CD14-positive monocyte (primary cell): ENCODE results near the gene BATF. TPM values are rescaled to one million over a fixed set of nuclear protein-coding genes. Genes with fewer than 3 reads are reported as not detected.

Experiments used
- DNase-seq, 3 donors: peaks; one replicate each; pipeline ENCODE4 v3.0.0-alpha.2; 2011 to 2022
- H2AFZ ChIP-seq: 2 replicates; pipeline ENCODE4 v1.6.0; 2012; ENCODE audit warnings: mild to moderate bottlenecking, low read depth, low read length, inconsistent platforms; ENCODE audit not compliant: insufficient read depth, poor library complexity, severe bottlenecking
- H3K27ac ChIP-seq, 2 donors: 1 replicate in 1 of 2; 2 replicates in 1 of 2; pipeline ENCODE4 v1.5.1; 2012 to 2013; ENCODE audit warnings: low read length in 2 of 2, control low read depth in 1 of 2, inconsistent platforms in 1 of 2, low read depth in 1 of 2, mild to moderate bottlenecking in 1 of 2
- H3K27me3 ChIP-seq, 2 donors: one replicate each; pipeline versions ENCODE4 v1.6.0 to v1.6.1; 2011 to 2013; ENCODE audit warnings: low read length in 2 of 2; ENCODE audit not compliant: control insufficient read depth in 2 of 2, insufficient read depth in 2 of 2
- H3K36me3 ChIP-seq, 2 donors: replicated peaks in 1 of 2; 1 replicate in 1 of 2; 2 replicates in 1 of 2; pipeline versions ENCODE4 v1.5.1 to v1.6.1; 2012 to 2013; ENCODE audit warnings: low read length in 2 of 2, control low read depth in 1 of 2, inconsistent platforms in 1 of 2, mild to moderate bottlenecking in 1 of 2; ENCODE audit not compliant: insufficient read depth in 2 of 2, control insufficient read depth in 1 of 2
- H3K4me1 ChIP-seq, 2 donors: 1 replicate in 1 of 2; 2 replicates in 1 of 2; pipeline versions ENCODE4 v1.5.1 to v1.6.1; 2012 to 2013; ENCODE audit warnings: low read length in 2 of 2, control low read depth in 1 of 2, inconsistent platforms in 1 of 2, mild to moderate bottlenecking in 1 of 2, moderate library complexity in 1 of 2; ENCODE audit not compliant: insufficient read depth in 2 of 2, control insufficient read depth in 1 of 2
- H3K4me2 ChIP-seq: replicated peaks from 2 replicates; pipeline ENCODE3; 2012; ENCODE audit warnings: low read length, moderate library complexity, mild to moderate bottlenecking; ENCODE audit not compliant: poor library complexity, severe bottlenecking; ENCODE audit errors: extremely low read depth
- H3K4me3 ChIP-seq, 3 experiments: fragments of 200-600 bp in 1 of 3; sonication (generic) in 1 of 3; replicated peaks in 1 of 3; 1 replicate in 2 of 3; 2 replicates in 1 of 3; pipeline ENCODE4 v1.5.1; 2011 to 2013; ENCODE audit warnings: low read length in 3 of 3, mild to moderate bottlenecking in 3 of 3, control low read depth in 2 of 3, low read depth in 2 of 3, inconsistent platforms in 1 of 3, moderate library complexity in 1 of 3
- H3K79me2 ChIP-seq: 2 replicates; pipeline ENCODE4 v1.6.0; 2012; ENCODE audit warnings: mild to moderate bottlenecking, control low read depth, inconsistent platforms, low read length, moderate library complexity; ENCODE audit not compliant: insufficient read depth
- H3K9ac ChIP-seq: 2 replicates; pipeline ENCODE4 v1.6.0; 2017; ENCODE audit warnings: low read length, mild to moderate bottlenecking; ENCODE audit not compliant: insufficient read depth, poor library complexity, severe bottlenecking
- H3K9me3 ChIP-seq, 2 donors: replicated peaks in 1 of 2; 1 replicate in 1 of 2; 2 replicates in 1 of 2; pipeline versions ENCODE4 v1.5.1 to v1.6.1; 2012 to 2013; ENCODE audit warnings: low read length in 2 of 2, control low read depth in 1 of 2; ENCODE audit not compliant: control insufficient read depth in 1 of 2, insufficient read depth in 1 of 2
- H4K20me1 ChIP-seq: 2 replicates; pipeline ENCODE4 v1.6.0; 2012; ENCODE audit warnings: mild to moderate bottlenecking, low read length, control low read depth, moderate library complexity; ENCODE audit not compliant: insufficient read depth
- H3K27ac Mint-ChIP-seq, 7 donors: one replicate each; pipeline ENCODE4 v1.8.0; 2020; ENCODE audit warnings: mild to moderate bottlenecking in 7 of 7, mixed read lengths in 7 of 7, moderate library complexity in 6 of 7, inconsistent platforms in 2 of 7
- H3K27me3 Mint-ChIP-seq, 3 donors: one replicate each; pipeline ENCODE4 v1.8.0; 2021 to 2022; ENCODE audit warnings: low read depth in 3 of 3, mild to moderate bottlenecking in 3 of 3, mixed read lengths in 3 of 3, moderate library complexity in 3 of 3, inconsistent platforms in 1 of 3
- H3K36me3 Mint-ChIP-seq, 2 donors: one replicate each; pipeline ENCODE4 v1.8.0; 2020; ENCODE audit warnings: mixed read lengths in 2 of 2, inconsistent platforms in 1 of 2, mild to moderate bottlenecking in 1 of 2
- H3K4me1 Mint-ChIP-seq: one replicate; pipeline ENCODE4 v1.8.0; 2020; ENCODE audit warnings: mild to moderate bottlenecking, mixed read lengths
- H3K4me3 Mint-ChIP-seq, 2 donors: one replicate each; pipeline ENCODE4 v1.8.0; 2020; ENCODE audit warnings: mild to moderate bottlenecking in 2 of 2, mixed read lengths in 2 of 2, moderate library complexity in 1 of 2
- H3K9me3 Mint-ChIP-seq, 7 donors: one replicate each; pipeline ENCODE4 v1.8.0; 2020 to 2022; ENCODE audit warnings: mixed read lengths in 7 of 7, mild to moderate bottlenecking in 6 of 7, moderate library complexity in 6 of 7, inconsistent platforms in 2 of 7
- CTCF ChIP-seq: fragments of 200-600 bp; IDR thresholded peaks from one replicate; pipeline ENCODE4 v1.8.0; 2022; ENCODE audit warnings: antibody characterized with exemption, mild to moderate bottlenecking
- WGBS: methylation state at CpG from one replicate; pipeline ENCODE4 v1.1.5; 2013; ENCODE audit warnings: missing lambda C conversion rate; ENCODE audit not compliant: insufficient coverage; 5-methylcytosine and 5-hydroxymethylcytosine counted together
- intact Hi-C, 2 donors: fragments of 100-400 bp; cut with micrococcal nuclease; formaldehyde crosslinking; loops; one replicate each; pipeline versions ENCODE4 v1.15.0 to v1.15.1; 2023
- polyA plus RNA-seq, 3 donors: library from polyadenylated mRNA; depleted of rRNA in 1 of 3; unstranded in 2 of 3; stranded (reverse) in 1 of 3; fragments of 300-500 nt in 2 of 3; fragments of >200 nt in 1 of 3; fragmentation: Illumina TruSeq in 2 of 3; gene quantifications; 1 replicate in 2 of 3; 2 replicates in 1 of 3; pipeline ENCODE4 v1.2.3, GENCODE V29; 2012 to 2021

BATF gene
- polyA plus RNA-seq, 3 donors = 12.6 to 25.8 (median 20.9) TPM

- DNase-seq = no peak
- peak overlapping the region; percentile 73 for H3K4me2 ChIP-seq
Measured at GRCh38 chr14:75543253-75543652, 21.0 kb downstream of the BATF start.

GRCh38 chr14:75543786-75544185 is 21.5 kb downstream of the BATF start:
- no peak for DNase-seq
- Histone ChIP-seq H3K27ac (no peak overlapping the region), H3K9ac (no peak overlapping the region), H4K20me1 (no peaks in the 10 kb centered on the region), H3K4me1 (peaks cover 18 to 20% of the 10 kb centered on the region in 2 donors), H3K36me3 (peaks cover 17 to 41% of the 10 kb centered on the region in 2 donors), H3K27me3 (no peaks in the 10 kb centered on the region), H3K9me3 (no peaks in the 10 kb centered on the region), H3K79me2 (peaks cover 38% of the 10 kb centered on the region), H3K4me3 (no peak overlapping the region), H3K4me2 (no peak overlapping the region), H2AFZ (no peak overlapping the region)
- intact Hi-C loops = no loop called here
- H3K27me3 Mint-ChIP-seq = no peaks in the 10 kb centered on the region
- 100% methylated on average over 2 of the region's 2 CpGs for WGBS
- TF ChIP-seq CTCF = no peak
- peaks cover 0 to 2% (median 0%) of the 10 kb centered on the region in 7 donors for H3K9me3 Mint-ChIP-seq
- peaks cover 31 to 41% of the 10 kb centered on the region in 2 donors for H3K36me3 Mint-ChIP-seq
- peak overlapping the region in 3 of 7 donors; percentile 25 to 63 (median 46) for H3K27ac Mint-ChIP-seq
- H3K4me1 Mint-ChIP-seq = peaks cover 31% of the 10 kb centered on the region
- no peak overlapping the region for H3K4me3 Mint-ChIP-seq

More at GRCh38 chr14:75543253-75543652, 21.0 kb downstream of the BATF start:
- H3K9me3 Mint-ChIP-seq = peaks cover 0 to 2% (median 0%) of the 10 kb centered on the region in 7 donors
- peak overlapping the region; percentile 78 to 94 for H3K4me3 Mint-ChIP-seq
- intact Hi-C loops = no loop called here
- H3K9me3 ChIP-seq = no peaks in the 10 kb centered on the region
- peaks cover 18 to 20% of the 10 kb centered on the region in 2 donors for H3K4me1 ChIP-seq
- peaks cover 28% of the 10 kb centered on the region for H3K4me1 Mint-ChIP-seq
- H2AFZ ChIP-seq = peak overlapping the region; percentile 83
- peak overlapping the region; percentile 63 for H3K9ac ChIP-seq
- peak overlapping the region; percentile 82 to 91 for H3K27ac ChIP-seq
- H3K36me3 Mint-ChIP-seq = peaks cover 29 to 43% of the 10 kb centered on the region in 2 donors
- WGBS = 0% methylated on average over 2 of the region's 4 CpGs
- peaks cover 18 to 40% of the 10 kb centered on the region in 2 donors for H3K36me3 ChIP-seq
- peaks cover 40% of the 10 kb centered on the region for H3K79me2 ChIP-seq
- H3K27me3 ChIP-seq = no peaks in the 10 kb centered on the region
- peak overlapping the region; percentile 94 to 98 (median 98) for H3K27ac Mint-ChIP-seq
- no peaks in the 10 kb centered on the region for H4K20me1 ChIP-seq
- H3K27me3 Mint-ChIP-seq = no peaks in the 10 kb centered on the region
- peak overlapping the region in 2 of 3 experiments; percentile 12 to 55 for H3K4me3 ChIP-seq
- no peak for TF ChIP-seq CTCF
